D721Med (cell line): ENCODE data around the gene COL20A1.

ENCODE experiments used
- DNase-seq: peaks from one replicate; pipeline ENCODE4 v3.0.0; 2011; ENCODE audit warnings: low spot score; ENCODE audit not compliant: insufficient read length
- FAIRE-seq: peaks from 2 replicates; lab custom pipeline; 2011; peaks lifted over from hg19 to GRCh38; lab: Jason Lieb, UNC
- CTCF ChIP-seq: IDR thresholded peaks from 2 replicates; pipeline ENCODE4 v1.5.1; 2012; ENCODE audit warnings: mild to moderate bottlenecking, control low read depth; ENCODE audit not compliant: insufficient read depth; ENCODE audit errors: missing control alignments

Gene COL20A1

GRCh38 chr20:63316502-63316921 lies 23.5 kb downstream of the COL20A1 start:
- FAIRE-seq (no peak), DNase-seq (no peak)
- no peak for TF ChIP-seq CTCF

GRCh38 chr20:63317061-63317460 lies 24.1 kb downstream of the COL20A1 start:
- DNase-seq: no peak
- TF ChIP-seq CTCF: no peak
- no peak for FAIRE-seq

GRCh38 chr20:63317601-63318291 lies 24.8 kb downstream of the COL20A1 start:
- no peak for DNase-seq
- no peak for FAIRE-seq
- no peak for TF ChIP-seq CTCF

GRCh38 chr20:63318391-63319163 lies 25.6 kb downstream of the COL20A1 start:
- no peak for FAIRE-seq
- TF ChIP-seq CTCF: no peak
- DNase-seq: no peak

- no peak for TF ChIP-seq CTCF
- DNase-seq: no peak
- no peak for FAIRE-seq
These were observed 26.4 kb downstream of the COL20A1 start for GRCh38 chr20:63319164-63320040.

GRCh38 chr20:63320041-63320511 lies 27.1 kb downstream of the COL20A1 start:
- DNase-seq (no peak), FAIRE-seq (no peak)
- TF ChIP-seq CTCF: no peak
